Astrocyte (in vitro differentiated cells and primary cell): ENCODE measurements around the gene TSLP.

Source experiments
- CTCF ChIP-seq: IDR thresholded peaks from 2 replicates; pipeline ENCODE4 v1.5.1; 2011; ENCODE audit warnings: low read depth, mild to moderate bottlenecking, inconsistent platforms, low read length, moderate library complexity; ENCODE audit not compliant: insufficient read depth
- EZH2 ChIP-seq: IDR thresholded peaks from 2 replicates; pipeline ENCODE4 v1.6.1; 2012; ENCODE audit warnings: mild to moderate bottlenecking, low read length, inconsistent platforms; ENCODE audit not compliant: insufficient read depth

GRCh38 chr5:111070272-111071134 lies 1.0 kb upstream of the TSLP start:
- TF ChIP-seq CTCF (no peak), EZH2 (no peak)
